Measurements from ENCODE around the gene ZNF286A. TPM values are rescaled to one million over a fixed set of nuclear protein-coding genes. Genes with fewer than 3 reads are reported as not detected.
"Not testable (repeated sequence)": the region's sequence is repeated elsewhere in the genome, so short reads cannot be mapped to it uniquely, and the experiment has no call there.

The ZNF286A gene
- polyA plus RNA-seq, 4 donors: 2.2 to 17.3 (median 4.3) TPM

DNA sequence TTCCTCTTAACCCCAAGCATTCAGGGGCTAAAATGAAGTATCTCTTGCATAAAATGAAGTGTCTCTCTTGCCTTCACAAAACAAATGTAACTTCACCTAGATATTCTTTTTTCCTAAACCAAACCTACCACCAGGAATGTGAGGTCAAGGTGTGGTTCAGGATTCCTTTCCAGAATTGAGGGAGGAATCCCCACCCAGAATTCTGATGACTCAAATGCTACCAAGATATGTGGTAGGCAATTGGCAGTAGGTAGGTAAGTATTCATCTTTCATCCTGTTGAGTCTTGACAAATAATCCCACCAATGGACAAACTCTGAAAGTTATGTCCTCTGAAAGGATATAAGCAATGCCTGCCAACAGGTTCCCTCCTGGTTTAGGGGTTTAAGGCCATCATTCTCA lies 41.7 kb upstream of the ZNF286A start:
- no peak for DNase-seq
- no peak overlapping the region for H3K4me3 ChIP-seq (ENCODE audit: low read depth in 1 of 3, low read length in 3 of 3)
- peaks cover 0 to 12% (median 0%) of the 10 kb centered on the region in 3 donors for H3K36me3 ChIP-seq (ENCODE audit: control insufficient read depth in 3 of 3, insufficient read depth in 2 of 3, low read depth in 1 of 3, low read length in 3 of 3)
- no peaks in the 10 kb centered on the region for H3K27me3 ChIP-seq (ENCODE audit: control insufficient read depth in 3 of 3, insufficient read depth in 3 of 3, low read length in 3 of 3)
- no peak overlapping the region for H3K27ac ChIP-seq (ENCODE audit: low read depth in 1 of 3, low read length in 2 of 3)
- H3K4me1 ChIP-seq (ENCODE audit: control insufficient read depth in 3 of 3, insufficient read depth in 2 of 3, low read depth in 1 of 3, low read length in 2 of 3): peaks cover 0 to 12% (median 0%) of the 10 kb centered on the region in 3 donors
- no peak for FAIRE-seq
- H3K9me3 ChIP-seq (ENCODE audit: control insufficient read depth in 2 of 2, insufficient read depth in 1 of 2, low read depth in 1 of 2, low read length in 1 of 2): no peaks in the 10 kb centered on the region

DNA sequence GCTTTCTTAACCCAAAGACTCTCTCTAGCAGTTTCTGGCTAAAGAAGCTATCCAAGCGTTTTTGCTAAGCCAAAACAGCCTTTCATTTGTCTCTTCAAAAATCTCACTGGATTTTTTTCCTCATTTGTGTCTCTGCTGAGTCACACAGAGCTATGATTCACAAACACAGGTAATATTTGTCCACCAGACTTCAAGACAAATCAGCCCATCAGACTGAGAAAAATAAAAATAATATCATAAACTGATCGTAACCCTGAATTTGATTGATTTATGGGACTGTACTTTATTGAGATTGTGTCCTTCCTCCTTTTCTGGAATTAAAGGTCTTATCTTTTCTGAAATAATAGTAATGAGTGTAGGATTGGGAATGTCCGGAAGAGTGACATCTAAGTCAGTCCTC lies 41.3 kb upstream of the ZNF286A start:
- FAIRE-seq (no peak), DNase-seq (no peak)
- Histone ChIP-seq H3K9me3 (ENCODE audit: control insufficient read depth in 2 of 2, insufficient read depth in 1 of 2, low read depth in 1 of 2, low read length in 1 of 2) (no peaks in the 10 kb centered on the region), H3K27me3 (ENCODE audit: control insufficient read depth in 3 of 3, insufficient read depth in 3 of 3, low read length in 3 of 3) (no peaks in the 10 kb centered on the region), H3K4me3 (ENCODE audit: low read depth in 1 of 3, low read length in 3 of 3) (no peak overlapping the region), H3K27ac (ENCODE audit: low read depth in 1 of 3, low read length in 2 of 3) (no peak overlapping the region), H3K4me1 (ENCODE audit: control insufficient read depth in 3 of 3, insufficient read depth in 2 of 3, low read depth in 1 of 3, low read length in 2 of 3) (peaks cover 0 to 12% (median 0%) of the 10 kb centered on the region in 3 donors), H3K36me3 (ENCODE audit: control insufficient read depth in 3 of 3, insufficient read depth in 2 of 3, low read depth in 1 of 3, low read length in 3 of 3) (peaks cover 0 to 12% (median 0%) of the 10 kb centered on the region in 3 donors)
- 64 to 88% (median 85%) methylated on average over 3 of the region's 3 CpGs for WGBS, 3 donors

GRCh38 chr17:15659236-15659635 lies 40.3 kb upstream of the ZNF286A start:
- no peak overlapping the region for H3K27ac ChIP-seq (ENCODE audit: low read depth in 1 of 3, low read length in 2 of 3)
- no peaks in the 10 kb centered on the region for H3K9me3 ChIP-seq (ENCODE audit: control insufficient read depth in 2 of 2, insufficient read depth in 1 of 2, low read depth in 1 of 2, low read length in 1 of 2)
- H3K4me1 ChIP-seq (ENCODE audit: control insufficient read depth in 3 of 3, insufficient read depth in 2 of 3, low read depth in 1 of 3, low read length in 2 of 3): peaks cover 0 to 10% (median 0%) of the 10 kb centered on the region in 3 donors
- no peak for FAIRE-seq
- DNase-seq: no peak
- WGBS, 3 donors: 95 to 97% (median 97%) methylated on average over 6 of the region's 6 CpGs
- no peaks in the 10 kb centered on the region for H3K27me3 ChIP-seq (ENCODE audit: control insufficient read depth in 3 of 3, insufficient read depth in 3 of 3, low read length in 3 of 3)
- H3K36me3 ChIP-seq (ENCODE audit: control insufficient read depth in 3 of 3, insufficient read depth in 2 of 3, low read depth in 1 of 3, low read length in 3 of 3): peaks cover 0 to 16% (median 0%) of the 10 kb centered on the region in 3 donors
- H3K4me3 ChIP-seq (ENCODE audit: low read depth in 1 of 3, low read length in 3 of 3): no peak overlapping the region

DNA sequence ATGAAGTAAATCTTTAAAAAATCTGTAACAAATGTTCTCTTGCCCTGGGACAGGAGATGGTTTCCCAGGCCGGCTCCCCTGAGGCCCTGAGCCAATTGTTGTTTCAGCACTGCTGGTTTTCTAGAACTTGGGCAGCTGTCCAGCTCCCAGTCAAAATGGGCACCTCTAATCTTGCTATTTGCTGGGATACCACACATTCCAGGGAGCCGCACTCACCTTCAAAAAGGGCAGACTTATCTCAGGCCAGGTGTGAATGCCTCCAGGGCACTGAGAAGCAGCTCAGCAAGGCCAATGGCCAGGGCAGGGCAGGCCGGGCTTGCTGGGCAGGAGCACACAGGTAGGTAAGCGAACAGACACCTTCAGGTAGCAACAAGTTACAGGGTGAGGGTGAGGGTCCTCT lies 39.9 kb upstream of the ZNF286A start:
- peaks cover 0 to 20% (median 0%) of the 10 kb centered on the region in 3 donors for H3K36me3 ChIP-seq (ENCODE audit: control insufficient read depth in 3 of 3, insufficient read depth in 2 of 3, low read depth in 1 of 3, low read length in 3 of 3)
- peaks cover 0 to 8% (median 0%) of the 10 kb centered on the region in 3 donors for H3K4me1 ChIP-seq (ENCODE audit: control insufficient read depth in 3 of 3, insufficient read depth in 2 of 3, low read depth in 1 of 3, low read length in 2 of 3)
- DNase-seq (no peak), FAIRE-seq (no peak)
- no peaks in the 10 kb centered on the region for H3K9me3 ChIP-seq (ENCODE audit: control insufficient read depth in 2 of 2, insufficient read depth in 1 of 2, low read depth in 1 of 2, low read length in 1 of 2)
- peak overlapping the region in 1 of 3 donors; percentile 3 for H3K27ac ChIP-seq (ENCODE audit: low read depth in 1 of 3, low read length in 2 of 3)
- no peak overlapping the region for H3K4me3 ChIP-seq (ENCODE audit: low read depth in 1 of 3, low read length in 3 of 3)
- WGBS, 3 donors: 77 to 86% (median 85%) methylated on average over 4 of the region's 4 CpGs
- H3K27me3 ChIP-seq (ENCODE audit: control insufficient read depth in 3 of 3, insufficient read depth in 3 of 3, low read length in 3 of 3): no peaks in the 10 kb centered on the region

GRCh38 chr17:15660077-15660476 lies 39.5 kb upstream of the ZNF286A start:
- Histone ChIP-seq H3K9me3 (ENCODE audit: control insufficient read depth in 2 of 2, insufficient read depth in 1 of 2, low read depth in 1 of 2, low read length in 1 of 2) (no peaks in the 10 kb centered on the region), H3K4me3 (ENCODE audit: low read depth in 1 of 3, low read length in 3 of 3) (no peak overlapping the region), H3K36me3 (ENCODE audit: control insufficient read depth in 3 of 3, insufficient read depth in 2 of 3, low read depth in 1 of 3, low read length in 3 of 3) (peaks cover 0 to 20% (median 0%) of the 10 kb centered on the region in 3 donors), H3K4me1 (ENCODE audit: control insufficient read depth in 3 of 3, insufficient read depth in 2 of 3, low read depth in 1 of 3, low read length in 2 of 3) (peaks cover 0 to 4% (median 0%) of the 10 kb centered on the region in 3 donors), H3K27me3 (ENCODE audit: control insufficient read depth in 3 of 3, insufficient read depth in 3 of 3, low read length in 3 of 3) (no peaks in the 10 kb centered on the region), H3K27ac (ENCODE audit: low read depth in 1 of 3, low read length in 2 of 3) (no peak overlapping the region)
- FAIRE-seq (no peak), DNase-seq (no peak)
- 74 to 91% (median 88%) methylated on average over 3 of the region's 3 CpGs for WGBS, 3 donors

DNA sequence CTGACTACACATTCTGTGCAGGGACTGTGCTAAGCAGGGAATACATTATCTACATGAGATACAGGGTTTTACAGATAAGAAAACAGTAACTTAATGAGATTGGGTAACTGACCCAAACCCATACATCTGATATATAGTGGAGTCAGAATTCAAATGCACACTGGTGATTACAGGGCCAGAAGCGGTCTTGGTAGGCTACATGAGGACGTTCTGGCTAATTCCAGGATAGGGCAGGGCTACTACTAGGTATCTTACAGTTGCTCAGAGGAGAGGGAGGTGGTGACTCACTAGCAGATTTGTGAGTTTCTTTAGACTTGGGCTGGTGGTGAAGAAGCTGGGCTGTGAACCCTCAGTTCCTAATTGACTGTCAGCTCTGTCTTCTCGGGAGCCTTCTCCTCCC lies 36.9 kb upstream of the ZNF286A start:
- Histone ChIP-seq H3K27ac (ENCODE audit: low read depth in 1 of 3, low read length in 2 of 3) (no peak overlapping the region), H3K36me3 (ENCODE audit: control insufficient read depth in 3 of 3, insufficient read depth in 2 of 3, low read depth in 1 of 3, low read length in 3 of 3) (peaks cover 0 to 20% (median 0%) of the 10 kb centered on the region in 3 donors), H3K4me1 (ENCODE audit: control insufficient read depth in 3 of 3, insufficient read depth in 2 of 3, low read depth in 1 of 3, low read length in 2 of 3) (no peaks in the 10 kb centered on the region), H3K27me3 (ENCODE audit: control insufficient read depth in 3 of 3, insufficient read depth in 3 of 3, low read length in 3 of 3) (no peaks in the 10 kb centered on the region), H3K4me3 (ENCODE audit: low read depth in 1 of 3, low read length in 3 of 3) (no peak overlapping the region), H3K9me3 (ENCODE audit: control insufficient read depth in 2 of 2, insufficient read depth in 1 of 2, low read depth in 1 of 2, low read length in 1 of 2) (no peaks in the 10 kb centered on the region)
- FAIRE-seq (no peak), DNase-seq (no peak)
- WGBS, 3 donors: 85 to 96% (median 93%) methylated on average over 3 of the region's 3 CpGs

DNA sequence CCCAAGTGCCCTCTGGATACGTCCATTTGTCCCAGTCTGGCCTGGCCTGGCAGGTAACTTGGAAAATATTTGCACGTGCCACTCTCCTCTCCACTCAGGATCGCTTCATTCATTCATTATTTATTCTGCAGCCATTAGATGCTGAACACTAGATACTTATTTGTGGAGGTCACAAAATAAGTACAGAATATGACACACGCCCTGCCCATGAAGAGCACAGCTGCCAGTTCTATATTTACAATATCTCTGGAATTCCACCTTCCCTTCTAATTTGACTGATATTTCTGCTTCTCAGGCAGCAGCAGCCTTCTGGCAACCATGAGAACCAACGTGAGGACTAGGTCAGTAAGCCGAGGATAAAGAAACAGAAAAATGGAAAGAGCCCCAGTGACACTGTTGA lies 36.4 kb upstream of the ZNF286A start:
- Histone ChIP-seq H3K9me3 (ENCODE audit: control insufficient read depth in 2 of 2, insufficient read depth in 1 of 2, low read depth in 1 of 2, low read length in 1 of 2) (no peaks in the 10 kb centered on the region), H3K27me3 (ENCODE audit: control insufficient read depth in 3 of 3, insufficient read depth in 3 of 3, low read length in 3 of 3) (no peaks in the 10 kb centered on the region), H3K4me3 (ENCODE audit: low read depth in 1 of 3, low read length in 3 of 3) (no peak overlapping the region), H3K27ac (ENCODE audit: low read depth in 1 of 3, low read length in 2 of 3) (no peak overlapping the region), H3K36me3 (ENCODE audit: control insufficient read depth in 3 of 3, insufficient read depth in 2 of 3, low read depth in 1 of 3, low read length in 3 of 3) (peaks cover 0 to 20% (median 0%) of the 10 kb centered on the region in 3 donors), H3K4me1 (ENCODE audit: control insufficient read depth in 3 of 3, insufficient read depth in 2 of 3, low read depth in 1 of 3, low read length in 2 of 3) (no peaks in the 10 kb centered on the region)
- DNase-seq (no peak), FAIRE-seq (no peak)
- 91 to 95% (median 94%) methylated on average over 6 of the region's 6 CpGs for WGBS, 3 donors

GRCh38 chr17:15663691-15664090 lies 35.9 kb upstream of the ZNF286A start:
- DNase-seq (no peak), FAIRE-seq (no peak)
- 95 to 97% (median 96%) methylated on average over 5 of the region's 5 CpGs for WGBS, 3 donors
- peaks cover 0 to 20% (median 0%) of the 10 kb centered on the region in 3 donors for H3K36me3 ChIP-seq (ENCODE audit: control insufficient read depth in 3 of 3, insufficient read depth in 2 of 3, low read depth in 1 of 3, low read length in 3 of 3)
- H3K4me1 ChIP-seq (ENCODE audit: control insufficient read depth in 3 of 3, insufficient read depth in 2 of 3, low read depth in 1 of 3, low read length in 2 of 3): no peaks in the 10 kb centered on the region
- H3K27ac ChIP-seq (ENCODE audit: low read depth in 1 of 3, low read length in 2 of 3): no peak overlapping the region
- no peaks in the 10 kb centered on the region for H3K9me3 ChIP-seq (ENCODE audit: control insufficient read depth in 2 of 2, insufficient read depth in 1 of 2, low read depth in 1 of 2, low read length in 1 of 2)
- no peak overlapping the region for H3K4me3 ChIP-seq (ENCODE audit: low read depth in 1 of 3, low read length in 3 of 3)
- H3K27me3 ChIP-seq (ENCODE audit: control insufficient read depth in 3 of 3, insufficient read depth in 3 of 3, low read length in 3 of 3): no peaks in the 10 kb centered on the region

DNA sequence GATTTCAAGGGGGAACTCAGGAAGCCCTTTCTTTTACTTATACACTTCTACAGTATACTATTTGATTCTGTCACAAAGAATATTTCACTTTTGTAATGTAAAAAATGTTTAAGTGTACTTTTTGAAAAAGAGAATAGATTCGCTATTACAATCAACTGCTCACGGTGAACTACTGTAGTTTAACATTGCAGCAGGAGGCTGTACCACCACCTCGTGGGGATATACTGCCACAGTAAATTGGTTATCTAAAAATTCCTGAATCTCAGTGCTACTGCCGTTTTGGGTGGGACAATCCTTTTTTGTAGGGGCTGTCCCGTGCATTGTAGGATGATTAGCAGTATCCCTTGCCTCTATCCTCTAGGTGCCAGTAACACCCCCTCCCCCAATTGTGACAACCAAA lies 30.0 kb upstream of the ZNF286A start:
- peak; percentile 10 for FAIRE-seq
- H3K9me3 ChIP-seq (ENCODE audit: control insufficient read depth in 2 of 2, insufficient read depth in 1 of 2, low read depth in 1 of 2, low read length in 1 of 2); H3K4me1 ChIP-seq (ENCODE audit: control insufficient read depth in 3 of 3, insufficient read depth in 2 of 3, low read depth in 1 of 3, low read length in 2 of 3); H3K36me3 ChIP-seq (ENCODE audit: control insufficient read depth in 3 of 3, insufficient read depth in 2 of 3, low read depth in 1 of 3, low read length in 3 of 3); DNase-seq; H3K4me3 ChIP-seq (ENCODE audit: low read depth in 1 of 3, low read length in 3 of 3); H3K27ac ChIP-seq (ENCODE audit: low read depth in 1 of 3, low read length in 2 of 3); H3K27me3 ChIP-seq (ENCODE audit: control insufficient read depth in 3 of 3, insufficient read depth in 3 of 3, low read length in 3 of 3): not testable (repeated sequence)
- WGBS, 3 donors: 59 to 69% (median 68%) methylated on average over 4 to 5 of the region's 5 CpGs
